Stimulated activated effector memory CD8-positive, alpha-beta T cell treated with anti-CD3 and anti-CD28 coated beads, Interleukin-12 subunit alpha, Interleukin-12 subunit beta, amount 100 ng/mL, for 72 hours (primary cell): ENCODE data around the gene CNTLN.
"Not testable (repeated sequence)": the region's sequence is repeated elsewhere in the genome, so short reads cannot be mapped to it uniquely, and the experiment has no call there.

Source experiments
- ATAC-seq: fragments of 150-1000 bp; cut with Tn5 transposase; 2 replicates; pipeline ENCODE4 v1.10.0; 2021
- DNase-seq, 2 donors: peaks; one replicate each; pipeline ENCODE4 v3.0.0; 2021 to 2022; ENCODE audit warnings: low spot score in 2 of 2
- H3K27ac Mint-ChIP-seq: one replicate; pipeline ENCODE4 v1.8.0; 2022; ENCODE audit warnings: mild to moderate bottlenecking, mixed read lengths
- H3K36me3 Mint-ChIP-seq: one replicate; pipeline ENCODE4 v1.8.0; 2022; ENCODE audit warnings: mild to moderate bottlenecking, mixed read lengths
- H3K4me1 Mint-ChIP-seq: one replicate; pipeline ENCODE4 v1.8.0; 2022; ENCODE audit warnings: mixed read lengths
- H3K4me3 Mint-ChIP-seq: one replicate; pipeline ENCODE4 v1.8.0; 2022; ENCODE audit warnings: mild to moderate bottlenecking, mixed read lengths
- H3K9me3 Mint-ChIP-seq: one replicate; pipeline ENCODE4 v1.8.0; 2022; ENCODE audit warnings: mixed read lengths

CNTLN gene

GRCh38 chr9:17140418-17140817 lies 5.6 kb downstream of the CNTLN start:
- Mint-ChIP-seq H3K36me3 (no peaks in the 10 kb centered on the region), H3K4me3 (no peak overlapping the region), H3K27ac (no peak overlapping the region), H3K9me3 (peaks cover 11% of the 10 kb centered on the region), H3K4me1 (no peaks in the 10 kb centered on the region)
- no peak for ATAC-seq
- DNase-seq: no peak

- H3K4me3 Mint-ChIP-seq: no peak overlapping the region
- no peaks in the 10 kb centered on the region for H3K36me3 Mint-ChIP-seq
- H3K4me1 Mint-ChIP-seq: no peaks in the 10 kb centered on the region
- no peak overlapping the region for H3K27ac Mint-ChIP-seq
- no peak for ATAC-seq
- DNase-seq: no peak
- H3K9me3 Mint-ChIP-seq: peaks cover 18% of the 10 kb centered on the region
These were observed 13.5 kb downstream of the CNTLN start for GRCh38 chr9:17148324-17148723.

GRCh38 chr9:17159469-17159868 lies 24.6 kb downstream of the CNTLN start:
- DNase-seq (no peak), ATAC-seq (no peak)
- no peaks in the 10 kb centered on the region for H3K4me1 Mint-ChIP-seq
- no peak overlapping the region for H3K4me3 Mint-ChIP-seq
- H3K27ac Mint-ChIP-seq: no peak overlapping the region
- no peaks in the 10 kb centered on the region for H3K36me3 Mint-ChIP-seq
- peaks cover 11% of the 10 kb centered on the region for H3K9me3 Mint-ChIP-seq

- Mint-ChIP-seq H3K9me3 (peaks cover 11% of the 10 kb centered on the region), H3K27ac (no peak overlapping the region), H3K4me1 (no peaks in the 10 kb centered on the region), H3K36me3 (no peaks in the 10 kb centered on the region), H3K4me3 (no peak overlapping the region)
- ATAC-seq: no peak
- no peak for DNase-seq
These were observed 25.5 kb downstream of the CNTLN start for GRCh38 chr9:17160327-17160726.

- Mint-ChIP-seq H3K27ac (no peak overlapping the region), H3K9me3 (peaks cover 7% of the 10 kb centered on the region), H3K4me1 (no peaks in the 10 kb centered on the region), H3K36me3 (no peaks in the 10 kb centered on the region), H3K4me3 (no peak overlapping the region)
- ATAC-seq: no peak
- no peak for DNase-seq
These were observed 30.9 kb downstream of the CNTLN start for GRCh38 chr9:17165764-17166163.

- DNase-seq (no peak), ATAC-seq (no peak)
- Mint-ChIP-seq H3K4me3 (no peak overlapping the region), H3K27ac (no peak overlapping the region), H3K36me3 (no peaks in the 10 kb centered on the region), H3K9me3 (peaks cover 9% of the 10 kb centered on the region), H3K4me1 (no peaks in the 10 kb centered on the region)
These were observed 31.5 kb downstream of the CNTLN start for GRCh38 chr9:17166346-17166745.

GRCh38 chr9:17171309-17172094 lies 36.7 kb downstream of the CNTLN start:
- H3K9me3 Mint-ChIP-seq: peaks cover 16% of the 10 kb centered on the region
- no peaks in the 10 kb centered on the region for H3K4me1 Mint-ChIP-seq
- no peak overlapping the region for H3K27ac Mint-ChIP-seq
- DNase-seq (no peak), ATAC-seq (peak; percentile 31)
- H3K36me3 Mint-ChIP-seq: no peaks in the 10 kb centered on the region
- no peak overlapping the region for H3K4me3 Mint-ChIP-seq

- H3K27ac Mint-ChIP-seq, H3K36me3 Mint-ChIP-seq, H3K4me1 Mint-ChIP-seq, DNase-seq, H3K4me3 Mint-ChIP-seq, ATAC-seq: not testable (repeated sequence)
- peaks cover 14% of the 10 kb centered on the region for H3K9me3 Mint-ChIP-seq
These were observed 42.7 kb downstream of the CNTLN start for GRCh38 chr9:17177496-17177895.

- Mint-ChIP-seq H3K9me3 (peaks cover 16% of the 10 kb centered on the region), H3K36me3 (no peaks in the 10 kb centered on the region), H3K4me1 (no peaks in the 10 kb centered on the region), H3K4me3 (no peak overlapping the region), H3K27ac (no peak overlapping the region)
- DNase-seq: no peak
- no peak for ATAC-seq
These were observed 50.7 kb downstream of the CNTLN start for GRCh38 chr9:17185481-17186029.

GRCh38 chr9:17191082-17191481 lies 56.2 kb downstream of the CNTLN start:
- ATAC-seq (no peak), DNase-seq (no peak)
- H3K4me1 Mint-ChIP-seq: no peaks in the 10 kb centered on the region
- H3K36me3 Mint-ChIP-seq: no peaks in the 10 kb centered on the region
- peaks cover 9% of the 10 kb centered on the region for H3K9me3 Mint-ChIP-seq
- H3K27ac Mint-ChIP-seq: no peak overlapping the region
- H3K4me3 Mint-ChIP-seq: no peak overlapping the region

- peaks cover 36% of the 10 kb centered on the region for H3K9me3 Mint-ChIP-seq
- no peak for ATAC-seq
- no peaks in the 10 kb centered on the region for H3K4me1 Mint-ChIP-seq
- no peaks in the 10 kb centered on the region for H3K36me3 Mint-ChIP-seq
- H3K27ac Mint-ChIP-seq: no peak overlapping the region
- DNase-seq: no peak
- no peak overlapping the region for H3K4me3 Mint-ChIP-seq
These were observed 69.8 kb downstream of the CNTLN start for GRCh38 chr9:17204611-17205152.

GRCh38 chr9:17216011-17216410 lies 81.2 kb downstream of the CNTLN start:
- Mint-ChIP-seq H3K36me3 (no peaks in the 10 kb centered on the region), H3K4me1 (no peaks in the 10 kb centered on the region), H3K9me3 (peaks cover 12% of the 10 kb centered on the region), H3K27ac (no peak overlapping the region), H3K4me3 (no peak overlapping the region)
- ATAC-seq: no peak
- DNase-seq: no peak

GRCh38 chr9:17216646-17217045 lies 81.8 kb downstream of the CNTLN start:
- H3K36me3 Mint-ChIP-seq: no peaks in the 10 kb centered on the region
- ATAC-seq (no peak), DNase-seq (no peak)
- H3K4me3 Mint-ChIP-seq: no peak overlapping the region
- peaks cover 14% of the 10 kb centered on the region for H3K9me3 Mint-ChIP-seq
- H3K4me1 Mint-ChIP-seq: no peaks in the 10 kb centered on the region
- no peak overlapping the region for H3K27ac Mint-ChIP-seq

- DNase-seq: no peak
- Mint-ChIP-seq H3K4me3 (no peak overlapping the region), H3K9me3 (peaks cover 14% of the 10 kb centered on the region), H3K27ac (no peak overlapping the region), H3K36me3 (no peaks in the 10 kb centered on the region), H3K4me1 (no peaks in the 10 kb centered on the region)
- no peak for ATAC-seq
These were observed 82.4 kb downstream of the CNTLN start for GRCh38 chr9:17217272-17217671.

GRCh38 chr9:17219261-17219660 lies 84.4 kb downstream of the CNTLN start:
- Mint-ChIP-seq H3K4me1 (no peaks in the 10 kb centered on the region), H3K27ac (no peak overlapping the region), H3K9me3 (peaks cover 6% of the 10 kb centered on the region), H3K36me3 (no peaks in the 10 kb centered on the region), H3K4me3 (no peak overlapping the region)
- ATAC-seq (no peak), DNase-seq (no peak)

GRCh38 chr9:17222932-17223331 lies 88.1 kb downstream of the CNTLN start:
- no peaks in the 10 kb centered on the region for H3K4me1 Mint-ChIP-seq
- no peaks in the 10 kb centered on the region for H3K36me3 Mint-ChIP-seq
- ATAC-seq (no peak), DNase-seq (no peak)
- H3K9me3 Mint-ChIP-seq: peaks cover 2% of the 10 kb centered on the region
- no peak overlapping the region for H3K4me3 Mint-ChIP-seq
- H3K27ac Mint-ChIP-seq: no peak overlapping the region
